PFSK-1 (cell line): ENCODE measurements around the gene RBM47.

Experiments used
- POLR2AphosphoS5 ChIP-seq: IDR thresholded peaks from 2 replicates; pipeline ENCODE4 v1.6.1; 2012; ENCODE audit warnings: low read depth, mild to moderate bottlenecking, control low read depth, low read length, moderate library complexity
- TAF1 ChIP-seq: IDR thresholded peaks from 2 replicates; pipeline ENCODE4 v1.6.1; 2012; ENCODE audit warnings: low read length, control low read depth, borderline replicate concordance; ENCODE audit not compliant: insufficient read depth
- TF ChIP-seq, protein P1 (sequence below), 2 experiments: IDR thresholded peaks; 2 replicates each; pipeline versions ENCODE4 v1.6.1 to v1.8.0; 2011 to 2012; ENCODE audit warnings: low read depth in 2 of 2, low read length in 2 of 2, control low read depth in 1 of 2, inconsistent platforms in 1 of 2, mild to moderate bottlenecking in 1 of 2, moderate library complexity in 1 of 2; ENCODE audit not compliant: insufficient read depth in 1 of 2

DNA sequence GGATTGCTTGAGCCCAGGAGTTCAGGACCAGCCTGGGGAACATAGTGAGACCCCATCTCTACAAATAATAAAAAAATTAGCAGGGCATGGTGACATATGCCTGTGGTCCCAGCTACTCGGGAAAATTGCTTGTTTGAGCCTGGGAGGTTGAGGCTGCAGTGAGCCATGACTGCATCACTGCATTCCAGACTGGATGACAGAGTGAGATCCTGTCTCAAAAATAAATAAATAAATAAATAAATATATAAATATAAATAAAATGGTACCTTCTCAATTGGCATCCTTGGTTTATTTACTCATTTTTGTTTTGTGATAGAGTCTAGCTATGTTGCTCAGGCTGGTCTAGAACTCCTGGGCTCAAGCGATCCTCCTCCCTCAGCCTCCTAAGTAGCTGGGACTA is 150.3 kb downstream of the RBM47 start:
- TF ChIP-seq POLR2AphosphoS5: no peak
- TF ChIP-seq TAF1: no peak
- TF ChIP-seq, protein P1, sequence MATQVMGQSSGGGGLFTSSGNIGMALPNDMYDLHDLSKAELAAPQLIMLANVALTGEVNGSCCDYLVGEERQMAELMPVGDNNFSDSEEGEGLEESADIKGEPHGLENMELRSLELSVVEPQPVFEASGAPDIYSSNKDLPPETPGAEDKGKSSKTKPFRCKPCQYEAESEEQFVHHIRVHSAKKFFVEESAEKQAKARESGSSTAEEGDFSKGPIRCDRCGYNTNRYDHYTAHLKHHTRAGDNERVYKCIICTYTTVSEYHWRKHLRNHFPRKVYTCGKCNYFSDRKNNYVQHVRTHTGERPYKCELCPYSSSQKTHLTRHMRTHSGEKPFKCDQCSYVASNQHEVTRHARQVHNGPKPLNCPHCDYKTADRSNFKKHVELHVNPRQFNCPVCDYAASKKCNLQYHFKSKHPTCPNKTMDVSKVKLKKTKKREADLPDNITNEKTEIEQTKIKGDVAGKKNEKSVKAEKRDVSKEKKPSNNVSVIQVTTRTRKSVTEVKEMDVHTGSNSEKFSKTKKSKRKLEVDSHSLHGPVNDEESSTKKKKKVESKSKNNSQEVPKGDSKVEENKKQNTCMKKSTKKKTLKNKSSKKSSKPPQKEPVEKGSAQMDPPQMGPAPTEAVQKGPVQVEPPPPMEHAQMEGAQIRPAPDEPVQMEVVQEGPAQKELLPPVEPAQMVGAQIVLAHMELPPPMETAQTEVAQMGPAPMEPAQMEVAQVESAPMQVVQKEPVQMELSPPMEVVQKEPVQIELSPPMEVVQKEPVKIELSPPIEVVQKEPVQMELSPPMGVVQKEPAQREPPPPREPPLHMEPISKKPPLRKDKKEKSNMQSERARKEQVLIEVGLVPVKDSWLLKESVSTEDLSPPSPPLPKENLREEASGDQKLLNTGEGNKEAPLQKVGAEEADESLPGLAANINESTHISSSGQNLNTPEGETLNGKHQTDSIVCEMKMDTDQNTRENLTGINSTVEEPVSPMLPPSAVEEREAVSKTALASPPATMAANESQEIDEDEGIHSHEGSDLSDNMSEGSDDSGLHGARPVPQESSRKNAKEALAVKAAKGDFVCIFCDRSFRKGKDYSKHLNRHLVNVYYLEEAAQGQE (IDR thresholded peaks at IDR 0.05; ENCODE audit: insufficient read depth in 1 of 2, low read depth in 2 of 2, low read length in 2 of 2): no peak
